NCI-H2227 treated with DMSO at 0.1 percent for 48 hours (cell line): Measurements from ENCODE around the gene TCF4.

Experiments used
- DNase-seq: peaks from one replicate; lab custom pipeline; 2025; lab: John Stamatoyannopoulos, UW

The TCF4 gene

GRCh38 chr18:55296115-55296514, 291.9 kb downstream of the TCF4 start:
- no peak for DNase-seq

GRCh38 chr18:55290898-55291297, 297.1 kb downstream of the TCF4 start:
- no peak for DNase-seq

DNA sequence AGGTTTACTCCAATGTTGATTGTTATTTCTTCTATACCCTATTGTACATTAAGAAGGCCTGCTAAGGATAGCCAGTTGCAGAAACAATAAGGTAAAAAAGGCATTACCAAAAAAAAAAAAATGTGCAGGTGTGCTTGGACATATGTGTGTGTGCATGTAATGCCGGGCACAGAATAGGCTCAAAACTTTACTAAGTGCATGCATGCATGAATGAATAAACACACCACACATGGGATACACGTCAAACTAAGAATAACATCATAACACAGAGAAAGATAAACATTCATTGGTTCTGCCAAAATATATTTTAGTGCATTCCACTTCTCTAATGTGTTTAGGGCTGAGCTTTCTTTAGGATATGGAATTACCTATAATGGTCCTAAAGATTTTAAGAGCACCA, 298.2 kb downstream of the TCF4 start:
- no peak for DNase-seq

DNA sequence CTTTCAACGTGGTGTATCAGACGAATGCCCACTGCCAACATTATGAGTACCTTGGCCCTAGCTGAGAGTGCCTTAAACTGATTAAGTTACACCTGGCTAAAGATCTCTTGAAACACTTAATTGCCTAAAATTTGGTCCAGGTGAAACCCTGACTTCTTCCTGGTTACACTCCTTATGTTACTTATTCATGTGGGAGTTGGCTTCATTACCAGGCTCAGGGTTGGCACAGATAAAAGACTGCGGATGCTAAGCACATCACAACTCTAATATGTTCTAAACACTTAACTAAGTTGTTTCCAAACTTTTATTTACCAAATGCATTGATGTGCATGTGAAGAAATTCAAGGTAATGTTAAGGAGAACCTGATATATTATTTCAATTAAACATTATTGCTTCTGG, 298.9 kb downstream of the TCF4 start:
- no peak for DNase-seq

DNA sequence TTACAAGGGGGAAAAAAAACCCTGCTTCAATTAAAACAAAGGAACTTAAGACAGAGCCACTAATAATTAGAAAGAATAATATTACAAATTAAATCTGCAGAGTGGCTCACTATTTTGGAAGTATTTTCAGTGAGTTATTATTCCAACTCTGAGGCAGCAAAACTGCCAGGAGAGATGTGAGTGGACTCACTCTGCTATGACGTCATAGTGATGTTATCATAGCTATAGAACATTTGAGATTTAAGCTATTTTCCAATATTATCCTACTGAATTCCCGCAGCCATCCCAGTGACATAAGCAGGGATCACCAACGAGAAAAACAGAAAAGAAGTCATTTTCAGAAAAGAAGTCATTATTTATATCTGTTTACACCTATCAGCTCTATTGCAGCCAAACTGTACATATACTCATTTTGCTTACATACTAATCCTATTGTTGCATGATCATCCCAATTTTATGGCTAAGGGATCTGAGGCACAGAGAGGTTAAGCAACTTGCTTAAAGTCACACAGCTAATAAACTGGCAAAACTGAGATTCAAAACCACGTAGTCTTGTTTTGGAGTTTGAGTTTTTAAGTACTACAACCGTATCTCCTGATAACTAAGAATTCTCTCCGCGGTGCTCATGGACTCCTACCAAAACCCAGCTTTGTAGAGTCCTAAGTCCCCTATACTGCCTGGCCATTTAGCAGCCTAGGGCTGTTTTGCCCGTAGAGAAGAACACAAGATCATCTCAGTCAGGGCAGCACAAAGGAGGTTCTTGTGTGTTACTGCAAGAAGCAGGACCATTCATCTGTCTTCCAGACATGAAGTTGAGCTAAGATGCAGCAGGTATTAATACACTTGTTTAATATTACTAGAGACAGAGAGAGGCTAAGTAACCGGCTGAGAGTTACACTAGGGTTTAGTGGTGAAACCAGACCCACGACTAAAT, 299.8 kb downstream of the TCF4 start:
- DNase-seq: no peak

DNA sequence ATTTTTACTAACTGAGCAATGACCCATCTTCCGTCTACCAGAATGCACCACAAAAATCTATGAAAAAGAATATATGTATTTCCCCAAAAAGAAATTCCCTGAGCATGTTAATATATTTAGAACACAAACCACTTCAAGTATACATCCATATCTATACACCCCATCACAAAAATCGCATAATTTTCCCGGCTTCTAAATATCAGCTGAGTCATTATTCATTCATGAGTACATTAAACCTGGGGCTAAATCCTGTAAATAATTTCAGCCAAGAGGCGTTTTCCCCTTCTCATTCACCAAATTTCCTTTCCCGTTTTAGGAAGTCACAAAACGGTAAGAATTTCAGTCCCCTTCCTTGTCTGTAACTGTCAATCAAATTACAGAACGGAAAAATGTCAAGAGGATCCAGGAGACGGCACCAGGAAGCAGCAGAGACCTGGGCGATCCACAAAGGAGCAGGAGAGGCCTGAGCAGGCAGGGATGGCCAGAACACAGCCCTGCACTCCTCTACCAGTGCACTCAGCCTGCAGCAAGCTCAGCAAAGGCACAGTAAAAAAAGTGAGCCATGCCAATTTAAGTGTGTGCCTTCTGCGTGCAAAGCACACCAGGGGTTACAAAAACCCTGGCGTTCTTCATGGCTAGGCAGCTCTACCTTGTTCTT, 300.7 kb downstream of the TCF4 start:
- DNase-seq: peak; percentile 64

GRCh38 chr18:55286257-55286825, 301.7 kb downstream of the TCF4 start:
- no peak for DNase-seq

GRCh38 chr18:55284614-55285013, 303.4 kb downstream of the TCF4 start:
- DNase-seq: no peak

DNA sequence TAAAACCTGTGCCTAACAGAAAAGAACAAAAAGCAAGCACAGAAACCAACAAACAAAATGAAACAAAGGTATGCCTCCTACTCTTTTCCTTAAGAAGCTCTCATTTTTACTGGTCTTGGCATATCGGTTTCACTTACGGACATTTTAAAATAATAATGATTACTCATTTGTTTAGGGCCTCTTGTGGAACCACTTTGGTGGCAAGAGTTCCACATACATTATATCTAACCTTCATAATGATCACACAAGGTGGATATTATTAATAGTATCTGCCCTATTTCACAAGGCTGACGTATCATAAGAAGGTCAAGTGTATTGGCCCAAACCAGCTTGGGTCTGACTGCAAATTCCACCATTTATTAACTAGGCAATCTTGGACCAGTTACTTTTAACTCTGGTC, 304.7 kb downstream of the TCF4 start:
- no peak for DNase-seq

GRCh38 chr18:55280503-55280902, 307.5 kb downstream of the TCF4 start:
- peak; percentile 63 for DNase-seq

- DNase-seq: peak; percentile 59
These were observed 312.7 kb downstream of the TCF4 start for GRCh38 chr18:55275039-55275901.

- no peak for DNase-seq
These were observed 315.3 kb downstream of the TCF4 start for GRCh38 chr18:55272510-55273243.

- DNase-seq: no peak
These were observed 318.4 kb downstream of the TCF4 start for GRCh38 chr18:55269622-55270021.

- DNase-seq: no peak
These were observed 319.2 kb downstream of the TCF4 start for GRCh38 chr18:55268628-55269275.

GRCh38 chr18:55268151-55268601, 319.8 kb downstream of the TCF4 start:
- no peak for DNase-seq

DNA sequence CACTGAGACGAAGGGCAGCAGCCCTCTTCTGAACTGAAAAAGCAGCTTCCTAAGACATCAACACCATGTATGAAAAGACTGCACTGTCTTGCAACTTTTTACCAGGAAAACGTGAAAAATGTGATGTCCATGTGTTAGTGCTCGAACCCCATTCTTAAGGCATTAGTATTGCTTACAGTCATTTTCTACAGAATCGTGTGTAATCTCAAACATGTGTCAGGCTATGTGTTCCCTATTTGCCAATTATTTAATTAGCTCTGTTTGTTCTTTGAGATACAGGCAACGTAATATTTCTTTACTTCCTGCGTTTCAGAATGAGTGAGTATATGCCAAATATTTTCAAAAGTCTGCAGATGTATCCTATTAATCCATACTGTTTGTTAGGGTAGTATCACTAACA, 321.0 kb downstream of the TCF4 start:
- no peak for DNase-seq

- DNase-seq: no peak
These were observed 322.0 kb downstream of the TCF4 start for GRCh38 chr18:55265984-55266383.

- no peak for DNase-seq
These were observed 322.8 kb downstream of the TCF4 start for GRCh38 chr18:55265130-55265675.

- no peak for DNase-seq
These were observed 323.9 kb downstream of the TCF4 start for GRCh38 chr18:55264108-55264507.

DNA sequence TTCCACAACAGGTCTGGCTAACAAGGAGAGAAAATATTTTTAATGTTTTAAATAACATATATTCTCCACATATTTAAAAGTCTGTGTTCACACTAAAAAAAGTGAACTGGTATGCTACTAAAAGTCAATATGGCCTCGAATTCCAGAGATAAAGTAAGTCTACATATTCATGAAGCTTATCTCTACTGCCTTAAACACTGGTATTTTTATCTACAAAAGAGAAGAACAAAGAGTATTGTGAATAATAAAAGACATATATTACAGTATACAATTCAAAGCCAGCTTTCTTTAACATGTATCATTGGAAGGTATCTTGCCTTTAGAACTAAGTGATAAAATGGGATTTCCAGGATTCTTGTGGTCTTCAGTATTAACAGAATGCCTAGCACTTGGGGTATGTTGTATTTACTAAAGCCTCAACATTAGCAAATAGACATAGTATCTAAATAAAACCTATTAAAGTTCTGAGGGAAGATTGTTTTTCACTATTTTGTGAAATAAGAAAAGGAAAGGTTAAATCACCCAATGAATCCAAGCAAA, 325.9 kb downstream of the TCF4 start:
- DNase-seq: no peak
